Measurements from ENCODE around the gene CCSER1.

DNA sequence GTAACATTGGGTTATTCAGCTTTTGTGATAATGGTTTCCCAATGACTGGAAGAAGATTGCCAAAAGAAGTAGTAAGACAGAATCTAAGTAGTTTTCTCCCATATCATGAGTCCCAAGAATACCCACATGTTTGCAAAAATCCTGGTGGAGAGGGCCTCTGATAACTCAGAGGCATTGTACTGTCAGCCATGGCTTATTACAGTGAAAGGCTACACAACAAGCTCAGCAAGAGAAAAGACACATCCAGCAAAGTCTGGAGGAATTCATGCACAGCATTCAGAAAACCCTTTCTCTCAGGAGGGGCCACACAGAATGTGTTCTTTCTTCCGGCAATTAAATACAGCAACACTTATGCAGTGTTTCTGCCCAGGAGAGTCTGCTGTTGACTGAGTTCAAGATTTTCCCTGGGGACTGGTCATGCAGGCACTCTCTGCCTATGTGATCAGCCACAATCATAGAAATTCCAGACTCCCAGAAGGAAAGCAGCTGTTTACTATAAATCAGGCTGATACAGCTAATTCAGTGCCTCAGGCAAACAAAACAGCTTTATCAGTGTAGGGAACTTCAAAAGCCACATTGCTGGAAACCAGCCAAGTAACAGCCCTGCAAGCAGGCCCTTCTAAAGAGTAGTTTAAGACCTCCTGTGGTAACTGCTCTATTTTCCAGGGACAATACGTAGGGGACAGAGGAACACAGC lies 937.1 kb downstream of the CCSER1 start:
- no peak for TF ChIP-seq EZH2 (IDR thresholded peaks at IDR 0.05; ENCODE audit: borderline replicate concordance, insufficient read depth, low read length, poor library complexity, severe bottlenecking)
- TF ChIP-seq, protein P1, sequence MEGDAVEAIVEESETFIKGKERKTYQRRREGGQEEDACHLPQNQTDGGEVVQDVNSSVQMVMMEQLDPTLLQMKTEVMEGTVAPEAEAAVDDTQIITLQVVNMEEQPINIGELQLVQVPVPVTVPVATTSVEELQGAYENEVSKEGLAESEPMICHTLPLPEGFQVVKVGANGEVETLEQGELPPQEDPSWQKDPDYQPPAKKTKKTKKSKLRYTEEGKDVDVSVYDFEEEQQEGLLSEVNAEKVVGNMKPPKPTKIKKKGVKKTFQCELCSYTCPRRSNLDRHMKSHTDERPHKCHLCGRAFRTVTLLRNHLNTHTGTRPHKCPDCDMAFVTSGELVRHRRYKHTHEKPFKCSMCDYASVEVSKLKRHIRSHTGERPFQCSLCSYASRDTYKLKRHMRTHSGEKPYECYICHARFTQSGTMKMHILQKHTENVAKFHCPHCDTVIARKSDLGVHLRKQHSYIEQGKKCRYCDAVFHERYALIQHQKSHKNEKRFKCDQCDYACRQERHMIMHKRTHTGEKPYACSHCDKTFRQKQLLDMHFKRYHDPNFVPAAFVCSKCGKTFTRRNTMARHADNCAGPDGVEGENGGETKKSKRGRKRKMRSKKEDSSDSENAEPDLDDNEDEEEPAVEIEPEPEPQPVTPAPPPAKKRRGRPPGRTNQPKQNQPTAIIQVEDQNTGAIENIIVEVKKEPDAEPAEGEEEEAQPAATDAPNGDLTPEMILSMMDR (IDR thresholded peaks at IDR 0.05; ENCODE audit: poor library complexity, severe bottlenecking), result no peak
- no peak for TF ChIP-seq MXI1 (conservative IDR thresholded peaks at IDR 0.05; ENCODE audit: poor library complexity, severe bottlenecking)
- TF ChIP-seq TAF1 (IDR thresholded peaks at IDR 0.05; ENCODE audit: low read depth), result no peak
- TF ChIP-seq EP300 (conservative IDR thresholded peaks at IDR 0.05; ENCODE audit: poor library complexity, severe bottlenecking), result no peak
- TF ChIP-seq, protein P2, sequence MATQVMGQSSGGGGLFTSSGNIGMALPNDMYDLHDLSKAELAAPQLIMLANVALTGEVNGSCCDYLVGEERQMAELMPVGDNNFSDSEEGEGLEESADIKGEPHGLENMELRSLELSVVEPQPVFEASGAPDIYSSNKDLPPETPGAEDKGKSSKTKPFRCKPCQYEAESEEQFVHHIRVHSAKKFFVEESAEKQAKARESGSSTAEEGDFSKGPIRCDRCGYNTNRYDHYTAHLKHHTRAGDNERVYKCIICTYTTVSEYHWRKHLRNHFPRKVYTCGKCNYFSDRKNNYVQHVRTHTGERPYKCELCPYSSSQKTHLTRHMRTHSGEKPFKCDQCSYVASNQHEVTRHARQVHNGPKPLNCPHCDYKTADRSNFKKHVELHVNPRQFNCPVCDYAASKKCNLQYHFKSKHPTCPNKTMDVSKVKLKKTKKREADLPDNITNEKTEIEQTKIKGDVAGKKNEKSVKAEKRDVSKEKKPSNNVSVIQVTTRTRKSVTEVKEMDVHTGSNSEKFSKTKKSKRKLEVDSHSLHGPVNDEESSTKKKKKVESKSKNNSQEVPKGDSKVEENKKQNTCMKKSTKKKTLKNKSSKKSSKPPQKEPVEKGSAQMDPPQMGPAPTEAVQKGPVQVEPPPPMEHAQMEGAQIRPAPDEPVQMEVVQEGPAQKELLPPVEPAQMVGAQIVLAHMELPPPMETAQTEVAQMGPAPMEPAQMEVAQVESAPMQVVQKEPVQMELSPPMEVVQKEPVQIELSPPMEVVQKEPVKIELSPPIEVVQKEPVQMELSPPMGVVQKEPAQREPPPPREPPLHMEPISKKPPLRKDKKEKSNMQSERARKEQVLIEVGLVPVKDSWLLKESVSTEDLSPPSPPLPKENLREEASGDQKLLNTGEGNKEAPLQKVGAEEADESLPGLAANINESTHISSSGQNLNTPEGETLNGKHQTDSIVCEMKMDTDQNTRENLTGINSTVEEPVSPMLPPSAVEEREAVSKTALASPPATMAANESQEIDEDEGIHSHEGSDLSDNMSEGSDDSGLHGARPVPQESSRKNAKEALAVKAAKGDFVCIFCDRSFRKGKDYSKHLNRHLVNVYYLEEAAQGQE (IDR thresholded peaks at IDR 0.05; ENCODE audit: borderline replicate concordance), result no peak

Data from neural cell (in vitro differentiated cells).